Natural killer cell (primary cell): Measurements from ENCODE around the gene SLC16A2. TPM values are rescaled to one million over a fixed set of nuclear protein-coding genes. Genes with fewer than 3 reads are reported as not detected.

Experiments used
- ATAC-seq, 3 donors: fragments of 150-1000 bp in 2 of 3; fragments of 200-7000 bp in 1 of 3; cut with Tn5 transposase; 1 replicate in 1 of 3; 2 replicates in 2 of 3; pipeline ENCODE4 v1.10.0; 2021; ENCODE audit warnings: mild to moderate bottlenecking in 2 of 3, moderate library complexity in 2 of 3
- DNase-seq, 2 donors: peaks; one replicate each; pipeline versions ENCODE4 v3.0.0 to v3.0.0-alpha.2; 2013 to 2021; ENCODE audit warnings: mixed read lengths in 1 of 2
- H3K27ac ChIP-seq: one replicate; pipeline ENCODE4 v1.5.1; 2013; ENCODE audit warnings: mild to moderate bottlenecking, low read length
- H3K27me3 ChIP-seq: one replicate; pipeline ENCODE4 v1.6.1; 2013; ENCODE audit warnings: low read length; ENCODE audit not compliant: control insufficient read depth, insufficient read depth
- H3K36me3 ChIP-seq: one replicate; pipeline ENCODE4 v1.6.1; 2013; ENCODE audit warnings: low read length; ENCODE audit not compliant: control insufficient read depth, insufficient read depth
- H3K4me1 ChIP-seq: one replicate; pipeline ENCODE4 v1.6.1; 2013; ENCODE audit warnings: low read length; ENCODE audit not compliant: control insufficient read depth, insufficient read depth
- H3K4me3 ChIP-seq: one replicate; pipeline ENCODE4 v1.5.1; 2013; ENCODE audit warnings: low read length
- H3K9me3 ChIP-seq: one replicate; pipeline ENCODE4 v1.6.1; 2013; ENCODE audit warnings: low read length; ENCODE audit not compliant: control insufficient read depth, insufficient read depth
- H3K27ac Mint-ChIP-seq, 2 donors: one replicate each; pipeline ENCODE4 v1.8.0; 2022; ENCODE audit warnings: mild to moderate bottlenecking in 2 of 2, mixed read lengths in 2 of 2, moderate library complexity in 1 of 2
- H3K27me3 Mint-ChIP-seq, 2 donors: one replicate each; pipeline ENCODE4 v1.8.0; 2022; ENCODE audit warnings: low read depth in 2 of 2, mixed read lengths in 2 of 2
- H3K36me3 Mint-ChIP-seq: one replicate; pipeline ENCODE4 v1.8.0; 2022; ENCODE audit warnings: mixed read lengths
- H3K4me1 Mint-ChIP-seq, 2 donors: one replicate each; pipeline ENCODE4 v1.8.0; 2022; ENCODE audit warnings: mixed read lengths in 2 of 2
- H3K4me3 Mint-ChIP-seq: one replicate; pipeline ENCODE4 v1.8.0; 2022; ENCODE audit warnings: mild to moderate bottlenecking, moderate library complexity, mixed read lengths
- H3K9me3 Mint-ChIP-seq, 2 donors: one replicate each; pipeline ENCODE4 v1.8.0; 2022; ENCODE audit warnings: mixed read lengths in 2 of 2
- CTCF ChIP-seq: fragments of 200-600 bp; IDR thresholded peaks from one replicate; pipeline ENCODE4 v1.8.0; 2022; ENCODE audit warnings: antibody characterized with exemption
- WGBS: methylation state at CpG from one replicate; pipeline ENCODE4 v1.1.7; 2013; ENCODE audit warnings: missing lambda C conversion rate; ENCODE audit not compliant: insufficient coverage; 5-methylcytosine and 5-hydroxymethylcytosine counted together
- intact Hi-C: fragments of 100-400 bp; cut with micrococcal nuclease; formaldehyde crosslinking; loops from one replicate; pipeline ENCODE4 v1.14.2; 2022
- total RNA-seq, 4 donors: library from RNA; stranded (reverse); fragments of 120-200 nt in 1 of 4; gene quantifications; one replicate each; pipeline versions ENCODE4 v1.2.3 to v1.2.4, GENCODE V29; 2013 to 2022

Gene SLC16A2
- total RNA-seq, 3 donors from 2014 or later (not counting 1 experiment from before 2014, with no cell fraction given), result not detected

- Histone ChIP-seq H3K36me3 (no peaks in the 10 kb centered on the region), H3K27me3 (no peaks in the 10 kb centered on the region), H3K9me3 (no peaks in the 10 kb centered on the region), H3K4me3 (no peak overlapping the region), H3K4me1 (no peaks in the 10 kb centered on the region), H3K27ac (no peak overlapping the region)
- Mint-ChIP-seq H3K27me3 (no peaks in the 10 kb centered on the region), H3K36me3 (no peaks in the 10 kb centered on the region), H3K9me3 (no peaks in the 10 kb centered on the region), H3K4me1 (no peaks in the 10 kb centered on the region), H3K27ac (no peak overlapping the region), H3K4me3 (no peak overlapping the region)
- no peak for TF ChIP-seq CTCF
- ATAC-seq (no peak), DNase-seq (no peak)
- intact Hi-C loops, result no loop called here
- WGBS, result no CpG with 5 or more reads among the region's 1 CpG
Measured at GRCh38 chrX:74490247-74490646, 69.0 kb downstream of the SLC16A2 start.

DNA sequence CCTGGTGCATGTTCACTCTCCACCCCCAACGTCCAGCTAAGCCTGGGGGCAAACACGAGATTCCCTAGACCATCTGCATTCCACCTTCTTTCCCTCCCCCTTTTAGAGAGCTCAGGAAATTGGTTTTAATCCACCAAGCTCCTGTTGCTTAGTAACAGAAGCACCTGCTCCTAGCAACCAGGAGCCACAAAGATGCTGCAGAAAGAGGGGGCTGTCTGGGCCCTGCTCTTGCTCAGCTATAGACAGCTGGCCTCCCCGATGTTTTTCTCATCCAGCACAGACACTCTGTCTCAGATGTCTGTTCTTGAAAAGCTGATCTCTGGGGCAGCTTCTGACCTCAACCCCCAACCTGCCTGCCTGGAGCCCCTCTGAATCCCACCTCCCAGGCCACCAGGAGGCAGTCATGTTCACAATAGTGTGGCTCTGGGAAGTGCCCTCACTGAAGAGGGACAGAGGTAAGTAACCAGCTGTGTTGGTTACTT is 71.5 kb downstream of the SLC16A2 start:
- Mint-ChIP-seq H3K27ac (no peak overlapping the region), H3K9me3 (no peaks in the 10 kb centered on the region), H3K4me1 (no peaks in the 10 kb centered on the region), H3K4me3 (no peak overlapping the region), H3K27me3 (no peaks in the 10 kb centered on the region), H3K36me3 (no peaks in the 10 kb centered on the region)
- no peak overlapping the region for H3K27ac ChIP-seq
- intact Hi-C loops, result loop anchor here (1.0 kb wide), 1 partner anchor 58 kb away; no protein-coding TSS in a partner anchor
- no peak for TF ChIP-seq CTCF
- no peaks in the 10 kb centered on the region for H3K36me3 ChIP-seq
- DNase-seq, result peak; percentile 15 to 45
- no peaks in the 10 kb centered on the region for H3K27me3 ChIP-seq
- H3K4me1 ChIP-seq, result no peaks in the 10 kb centered on the region
- no peaks in the 10 kb centered on the region for H3K9me3 ChIP-seq
- ATAC-seq, result peak in 1 of 3 donors; percentile 50
- 66% methylated on average over 3 of the region's 3 CpGs for WGBS
- no peak overlapping the region for H3K4me3 ChIP-seq

DNA sequence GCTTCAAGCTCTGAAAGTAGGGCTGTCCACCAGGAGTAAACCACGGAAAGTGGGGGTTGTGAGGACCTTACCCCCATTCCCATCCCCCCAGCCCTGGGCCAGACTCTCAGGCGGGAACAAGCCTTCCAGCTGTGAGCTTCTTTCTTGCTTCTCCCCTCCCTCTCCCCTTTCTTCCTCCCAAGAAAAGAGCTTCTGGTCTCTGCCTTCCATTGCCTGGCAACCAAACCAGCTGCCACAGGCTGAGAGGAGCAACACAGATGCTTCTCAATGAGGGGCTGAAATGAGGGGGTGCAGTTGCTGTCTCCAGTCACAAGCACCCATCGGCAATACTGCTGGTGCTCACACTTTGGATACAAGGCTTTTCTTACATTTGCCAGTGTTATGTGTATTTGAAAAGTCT is 72.5 kb downstream of the SLC16A2 start:
- Mint-ChIP-seq H3K9me3 (no peaks in the 10 kb centered on the region), H3K4me1 (no peaks in the 10 kb centered on the region), H3K27ac (no peak overlapping the region), H3K36me3 (no peaks in the 10 kb centered on the region), H3K4me3 (no peak overlapping the region), H3K27me3 (no peaks in the 10 kb centered on the region)
- H3K4me1 ChIP-seq, result no peaks in the 10 kb centered on the region
- TF ChIP-seq CTCF, result no peak
- H3K27ac ChIP-seq, result no peak overlapping the region
- H3K4me3 ChIP-seq, result no peak overlapping the region
- intact Hi-C loops, result loop anchor here (1.0 kb wide), 1 partner anchor 56 kb away; no protein-coding TSS in a partner anchor
- H3K27me3 ChIP-seq, result no peaks in the 10 kb centered on the region
- 72% methylated on average over 3 of the region's 3 CpGs for WGBS
- DNase-seq (no peak), ATAC-seq (no peak)
- H3K36me3 ChIP-seq, result no peaks in the 10 kb centered on the region
- H3K9me3 ChIP-seq, result no peaks in the 10 kb centered on the region

- Mint-ChIP-seq H3K4me3 (no peak overlapping the region), H3K4me1 (no peaks in the 10 kb centered on the region), H3K27me3 (no peaks in the 10 kb centered on the region), H3K27ac (no peak overlapping the region), H3K9me3 (no peaks in the 10 kb centered on the region), H3K36me3 (no peaks in the 10 kb centered on the region)
- Histone ChIP-seq H3K27ac (no peak overlapping the region), H3K4me3 (no peak overlapping the region), H3K27me3 (no peaks in the 10 kb centered on the region), H3K9me3 (no peaks in the 10 kb centered on the region), H3K4me1 (no peaks in the 10 kb centered on the region), H3K36me3 (no peaks in the 10 kb centered on the region)
- no peak for DNase-seq
- no peak for ATAC-seq
- no peak for TF ChIP-seq CTCF
- intact Hi-C loops, result no loop called here
Measured at GRCh38 chrX:74498924-74499323, 77.6 kb downstream of the SLC16A2 start.
